ENCODE results near the gene DENND1B.

DNA sequence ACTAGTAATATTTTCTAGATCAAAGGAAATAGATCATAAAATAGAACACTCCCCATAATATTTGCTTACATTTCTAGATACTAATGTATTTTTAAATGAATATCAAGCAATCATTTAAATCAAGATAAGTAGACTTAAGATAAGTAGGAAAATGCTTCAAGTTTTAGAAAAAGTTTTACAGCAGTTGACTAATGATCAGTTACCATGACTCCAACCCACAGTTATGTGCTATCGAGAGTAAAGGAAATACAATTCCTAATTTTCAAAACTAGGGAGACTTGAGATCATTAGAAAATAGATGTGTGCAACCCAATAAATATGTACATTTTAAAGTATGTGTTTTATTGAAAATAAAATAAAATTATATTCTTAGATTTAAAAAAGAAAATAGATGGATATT is 95.0 kb downstream of the DENND1B start:
- TF ChIP-seq POLR2A (IDR thresholded peaks at IDR 0.05) (no peak), CTCF (IDR thresholded peaks at IDR 0.05) (no peak)
